Left lung (tissue), 14 donors: ENCODE data around the gene NAPB. TPM values are rescaled to one million over a fixed set of nuclear protein-coding genes. Genes with fewer than 3 reads are reported as not detected.
"Not testable (repeated sequence)": the region's sequence is repeated elsewhere in the genome, so short reads cannot be mapped to it uniquely, and the experiment has no call there.

Experiments used
- ATAC-seq: fragments of 200-7000 bp; cut with Tn5 transposase; one replicate; pipeline ENCODE4 v1.9.1; 2020; ENCODE audit warnings: moderate library complexity
- DNase-seq, 4 donors: peaks; one replicate each; pipeline ENCODE4 v3.0.0-alpha.2; 2013 to 2020
- H3K27ac ChIP-seq, 2 donors: fragments of 200-600 bp; sonication (generic) in 1 of 2; one replicate each; pipeline versions ENCODE4 v1.5.0 to v1.8.0; 2020 to 2021
- H3K27me3 ChIP-seq, 2 donors: fragments of 200-600 bp; sonication (generic) in 1 of 2; one replicate each; pipeline versions ENCODE4 v1.5.0 to v1.8.0; 2020 to 2021
- H3K36me3 ChIP-seq, 2 donors: fragments of 200-600 bp; sonication (generic) in 1 of 2; one replicate each; pipeline versions ENCODE4 v1.5.0 to v1.8.0; 2020 to 2021
- H3K4me1 ChIP-seq, 2 donors: fragments of 200-600 bp; one replicate each; pipeline ENCODE4 v1.8.0; 2021
- H3K4me3 ChIP-seq, 2 donors: fragments of 200-600 bp; sonication (generic) in 1 of 2; one replicate each; pipeline versions ENCODE4 v1.5.0 to v1.8.0; 2020 to 2021; ENCODE audit warnings: mild to moderate bottlenecking in 1 of 2
- H3K9me3 ChIP-seq, 2 donors: fragments of 200-600 bp; sonication (generic) in 1 of 2; one replicate each; pipeline versions ENCODE4 v1.5.0 to v1.8.0; 2020 to 2021
- intact Hi-C, 2 donors: fragments of 100-400 bp; cut with DNase I; formaldehyde crosslinking; loops; one replicate each; pipeline versions ENCODE4 v1.11.2 to v1.14.2; 2022
- long read RNA-seq, 12 donors: library from polyadenylated mRNA in 2 of 12; unstranded in 2 of 12; transcript quantifications; one replicate each; pipeline ENCODE4 v2.0.0 and lab custom pipeline, GENCODE V29; 2019 to 2026
- polyA plus RNA-seq, 6 donors: library from polyadenylated mRNA; unstranded; fragments of 120-200 nt; gene quantifications; one replicate each; pipeline ENCODE4 v1.2.1, GENCODE V29; 2013; ENCODE audit not compliant: insufficient read length in 6 of 6
- total RNA-seq, 2 donors: library from RNA; stranded (reverse); fragmentation: NEBNext Ultra II Directional; extraction: Animal tissue kit (Norgen Biotek cat#: 25700); gene quantifications; one replicate each; pipeline ENCODE4 v1.2.1, GENCODE V29; 2021
- TF ChIP-seq, protein P1 (sequence below), 2 donors: fragments of 200-600 bp; sonication (generic) in 1 of 2; IDR thresholded peaks; one replicate each; pipeline versions ENCODE4 v1.5.0 to v1.8.0; 2021; ENCODE audit warnings: antibody characterized with exemption in 2 of 2
- donor health status: DM: no; HTN: yes; CAD: no.
- donor health status: DM: no; HTN: no; CAD: no.

NAPB gene
- total RNA-seq (10 to 100 TPM in 1 of 2 donors, 1 to 10 TPM in 1; 8.7 to 11.1 TPM), polyA plus RNA-seq (10 to 100 TPM; 20.0 to 27.1 (median 24.1) TPM)
- long read RNA-seq, donor 1, partial matches to known transcripts = 0 of 4 reads
- long read RNA-seq, donor 1, other reads (novel, unspliced or antisense) = 0 of 4 reads
- long read RNA-seq, donor 2, partial matches to known transcripts = 12 of 14 reads
- long read RNA-seq, donor 2, other reads (novel, unspliced or antisense) = 0 of 14 reads
- long read RNA-seq, donor 3, partial matches to known transcripts = 0 of 4 reads
- long read RNA-seq, donor 3, other reads (novel, unspliced or antisense) = 0 of 4 reads
- long read RNA-seq, donor 4, partial matches to known transcripts = 0 of 1 reads
- long read RNA-seq, donor 4, other reads (novel, unspliced or antisense) = 0 of 1 reads
- long read RNA-seq, donor 5, partial matches to known transcripts = 0 of 2 reads
- long read RNA-seq, donor 5, other reads (novel, unspliced or antisense) = 0 of 2 reads
- long read RNA-seq, donor 6, partial matches to known transcripts = 0 of 3 reads
- long read RNA-seq, donor 6, other reads (novel, unspliced or antisense) = 0 of 3 reads
- long read RNA-seq, donor 7, partial matches to known transcripts = 0 of 4 reads
- long read RNA-seq, donor 7, other reads (novel, unspliced or antisense) = 0 of 4 reads
- long read RNA-seq, donor 8, partial matches to known transcripts = 0 of 3 reads
- long read RNA-seq, donor 8, other reads (novel, unspliced or antisense) = 0 of 3 reads
- long read RNA-seq, donor 9 = 0 reads
- long read RNA-seq, donor 10 = 0 reads
- long read RNA-seq, donor 11 = 0 reads
- long read RNA-seq, donor 12, partial matches to known transcripts = 0 of 3 reads
- long read RNA-seq, donor 12, other reads (novel, unspliced or antisense) = 0 of 3 reads

- ATAC-seq = peak; percentile 100
- Histone ChIP-seq H3K27ac (peak within 1 kb of the TSS; percentile 83 to 84), H3K4me1 (peaks cover 9 to 36% of the 10 kb centered on the region in 2 donors), H3K4me3 (peak within 1 kb of the TSS; percentile 83 to 85), H3K9me3 (no peaks in the 10 kb centered on the region), H3K27me3 (no peaks in the 10 kb centered on the region), H3K36me3 (no peaks in the 10 kb centered on the region)
- TF ChIP-seq, protein P1, sequence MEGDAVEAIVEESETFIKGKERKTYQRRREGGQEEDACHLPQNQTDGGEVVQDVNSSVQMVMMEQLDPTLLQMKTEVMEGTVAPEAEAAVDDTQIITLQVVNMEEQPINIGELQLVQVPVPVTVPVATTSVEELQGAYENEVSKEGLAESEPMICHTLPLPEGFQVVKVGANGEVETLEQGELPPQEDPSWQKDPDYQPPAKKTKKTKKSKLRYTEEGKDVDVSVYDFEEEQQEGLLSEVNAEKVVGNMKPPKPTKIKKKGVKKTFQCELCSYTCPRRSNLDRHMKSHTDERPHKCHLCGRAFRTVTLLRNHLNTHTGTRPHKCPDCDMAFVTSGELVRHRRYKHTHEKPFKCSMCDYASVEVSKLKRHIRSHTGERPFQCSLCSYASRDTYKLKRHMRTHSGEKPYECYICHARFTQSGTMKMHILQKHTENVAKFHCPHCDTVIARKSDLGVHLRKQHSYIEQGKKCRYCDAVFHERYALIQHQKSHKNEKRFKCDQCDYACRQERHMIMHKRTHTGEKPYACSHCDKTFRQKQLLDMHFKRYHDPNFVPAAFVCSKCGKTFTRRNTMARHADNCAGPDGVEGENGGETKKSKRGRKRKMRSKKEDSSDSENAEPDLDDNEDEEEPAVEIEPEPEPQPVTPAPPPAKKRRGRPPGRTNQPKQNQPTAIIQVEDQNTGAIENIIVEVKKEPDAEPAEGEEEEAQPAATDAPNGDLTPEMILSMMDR (IDR thresholded peaks at IDR 0.05) = peak; percentile 55 to 85
- intact Hi-C loops = no loop called here
- peak; percentile 86 to 100 (median 96) for DNase-seq
Observed at GRCh38 chr20:23420943-23421931, at the start of gene NAPB. Gene NAPB (minus strand): TSS chr20:23421488. CDS start chr20:23421402, 86 bp downstream.

DNA sequence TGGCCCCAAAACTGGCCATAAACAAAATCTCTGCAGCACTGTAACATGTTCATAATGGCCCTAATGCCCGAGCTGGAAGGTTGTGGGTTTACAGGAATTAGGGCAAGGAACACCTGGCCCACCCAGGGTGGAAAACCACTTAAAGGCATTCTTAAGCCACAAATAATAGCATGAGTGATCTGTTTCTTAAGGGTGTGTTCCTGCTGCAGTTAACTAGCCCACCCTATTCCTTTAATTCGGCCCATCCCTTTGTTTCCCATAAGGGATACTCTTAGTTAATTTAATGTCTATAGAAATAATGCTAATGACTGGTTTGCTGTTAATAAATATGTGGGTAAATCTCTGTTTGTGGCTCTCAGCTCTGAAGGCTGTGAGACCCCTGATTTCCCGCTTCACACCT is 45.7 kb upstream of the NAPB start:
- ATAC-seq, H3K27ac ChIP-seq, DNase-seq, H3K36me3 ChIP-seq, H3K4me1 ChIP-seq, H3K4me3 ChIP-seq, intact Hi-C loops, H3K27me3 ChIP-seq: not testable (repeated sequence)
- peaks cover 0 to 39% of the 10 kb centered on the region in 2 donors for H3K9me3 ChIP-seq

DNA sequence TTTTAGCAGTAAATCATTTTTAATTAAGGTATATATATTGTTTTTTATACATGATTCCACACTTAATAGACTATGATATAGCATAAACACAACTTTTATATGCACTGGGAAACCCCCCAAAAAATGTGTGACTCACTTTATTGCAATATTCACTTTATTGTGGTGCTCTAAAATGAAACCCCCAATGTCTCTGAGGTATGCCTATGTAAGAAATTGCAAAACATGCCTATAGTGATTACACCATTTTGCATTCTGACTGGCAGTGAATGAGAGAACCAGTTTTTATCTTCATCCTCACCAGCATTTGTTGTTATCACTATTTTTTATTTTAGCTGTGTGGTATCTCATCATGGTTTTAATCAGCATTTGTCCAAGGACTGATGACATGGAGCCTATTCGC is 39.9 kb upstream of the NAPB start:
- intact Hi-C loops = no loop called here
- DNase-seq (no peak), ATAC-seq (no peak)
- no peaks in the 10 kb centered on the region for H3K36me3 ChIP-seq
- H3K27ac ChIP-seq = no peak overlapping the region
- H3K4me1 ChIP-seq = no peaks in the 10 kb centered on the region
- peaks cover 0 to 19% of the 10 kb centered on the region in 2 donors for H3K9me3 ChIP-seq
- TF ChIP-seq, protein P1 (IDR thresholded peaks at IDR 0.05) = no peak
- H3K4me3 ChIP-seq = no peak overlapping the region
- H3K27me3 ChIP-seq = peaks cover 0 to 4% of the 10 kb centered on the region in 2 donors

DNA sequence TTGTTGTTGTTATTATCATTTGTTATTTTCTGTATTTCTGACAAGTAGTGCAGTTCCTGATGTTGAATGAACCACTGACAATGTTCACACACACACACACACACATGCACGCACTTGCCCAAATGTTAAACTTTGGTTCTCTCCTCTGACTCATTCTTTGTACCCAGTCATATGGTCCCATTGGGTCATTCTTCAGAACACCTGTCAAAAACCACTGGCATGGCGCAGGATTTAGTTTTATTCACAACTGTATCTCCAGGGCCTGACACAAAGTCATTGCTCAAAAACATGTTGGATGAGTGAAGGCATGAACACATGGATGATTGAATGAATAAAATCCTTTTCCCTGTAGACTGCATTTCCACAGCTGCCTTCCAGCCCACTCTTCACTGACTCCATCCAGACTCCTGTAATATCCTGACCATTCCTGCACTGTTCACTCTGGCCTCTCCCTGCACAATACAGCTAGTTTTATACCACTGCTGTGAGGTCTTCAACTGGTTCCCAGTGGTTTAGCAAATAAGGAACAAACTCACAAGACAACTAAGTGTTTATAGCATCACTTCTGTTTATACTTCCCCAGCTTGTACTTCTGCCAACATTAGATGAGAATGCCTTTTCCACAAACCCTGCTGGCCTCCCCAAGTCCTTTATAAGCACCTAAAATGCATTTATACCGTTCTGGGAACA is 38.3 kb upstream of the NAPB start:
- H3K4me3 ChIP-seq = no peak overlapping the region
- no peak overlapping the region for H3K27ac ChIP-seq
- ATAC-seq (peak; percentile 19), DNase-seq (no peak)
- TF ChIP-seq, protein P1 (IDR thresholded peaks at IDR 0.05) = no peak
- peaks cover 0 to 4% of the 10 kb centered on the region in 2 donors for H3K27me3 ChIP-seq
- H3K36me3 ChIP-seq = no peaks in the 10 kb centered on the region
- peaks cover 0 to 10% of the 10 kb centered on the region in 2 donors for H3K9me3 ChIP-seq
- intact Hi-C loops = no loop called here
- H3K4me1 ChIP-seq = no peaks in the 10 kb centered on the region
